ENCODE results near the gene GNA12.

GRCh38 chr7:2716906-2717292, 127.2 kb downstream of the GNA12 start:
- TF ChIP-seq CTCF (optimal IDR thresholded peaks at IDR 0.05 in 1 of 3, IDR thresholded peaks at IDR 0.05 in 1 of 3, conservative IDR thresholded peaks at IDR 0.05 in 1 of 3; ENCODE audit: extremely low read depth in 1 of 3, insufficient read depth in 2 of 3, low read length in 3 of 3) (no peak), EZH2 (IDR thresholded peaks at IDR 0.05; ENCODE audit: low read length) (no peak)

Measured in keratinocyte (primary cell).